HT-29 (cell line): ENCODE results near the gene ANKS1B. TPM values are rescaled to one million over a fixed set of nuclear protein-coding genes. Genes with fewer than 3 reads are reported as not detected.
"Not testable (repeated sequence)": the region's sequence is repeated elsewhere in the genome, so short reads cannot be mapped to it uniquely, and the experiment has no call there.

Source experiments
- DNase-seq: peaks from one replicate; pipeline ENCODE4 v3.0.0-alpha.2; 2015; ENCODE audit warnings: low spot score
- total RNA-seq: library from RNA; depleted of rRNA; stranded (reverse); fragments of >200 nt; shearing (Covaris generic); gene quantifications from 2 replicates; pipeline ENCODE4 v1.2.3, GENCODE V29; 2014

Gene ANKS1B
- total RNA-seq, 1 experiment from 2014 or later = not detected

GRCh38 chr12:99875081-99875480, 109.7 kb downstream of the ANKS1B start:
- no peak for DNase-seq

GRCh38 chr12:99870085-99870484, 114.7 kb downstream of the ANKS1B start:
- no peak for DNase-seq

GRCh38 chr12:99861731-99862130, 123.0 kb downstream of the ANKS1B start:
- DNase-seq = no peak

- DNase-seq = no peak
Measured at GRCh38 chr12:99859126-99859525, 125.6 kb downstream of the ANKS1B start.

- no peak for DNase-seq
Measured at GRCh38 chr12:99852666-99853065, 132.1 kb downstream of the ANKS1B start.

GRCh38 chr12:99847936-99848335, 136.8 kb downstream of the ANKS1B start:
- no peak for DNase-seq

GRCh38 chr12:99834710-99835109, 150.0 kb downstream of the ANKS1B start:
- no peak for DNase-seq

GRCh38 chr12:99833397-99833796, 151.3 kb downstream of the ANKS1B start:
- DNase-seq = no peak

GRCh38 chr12:99824900-99825542, 159.7 kb downstream of the ANKS1B start:
- DNase-seq = no peak

GRCh38 chr12:99822273-99822672, 162.5 kb downstream of the ANKS1B start:
- DNase-seq = no peak

GRCh38 chr12:99810718-99811593, 173.8 kb downstream of the ANKS1B start:
- peak; percentile 64 for DNase-seq

- no peak for DNase-seq
Measured at GRCh38 chr12:99809909-99810308, 174.8 kb downstream of the ANKS1B start.

- no peak for DNase-seq
Measured at GRCh38 chr12:99806304-99806703, 178.4 kb downstream of the ANKS1B start.

GRCh38 chr12:99804715-99805114, 180.0 kb downstream of the ANKS1B start:
- no peak for DNase-seq

GRCh38 chr12:99800605-99801004, 184.1 kb downstream of the ANKS1B start:
- DNase-seq = no peak

GRCh38 chr12:99797931-99798330, 186.8 kb downstream of the ANKS1B start:
- not testable (repeated sequence) for DNase-seq

- DNase-seq = no peak
Measured at GRCh38 chr12:99783421-99783820, 201.3 kb downstream of the ANKS1B start.

GRCh38 chr12:99772274-99772673, 212.5 kb downstream of the ANKS1B start:
- DNase-seq = no peak

- DNase-seq = no peak
Measured at GRCh38 chr12:99771659-99772058, 213.1 kb downstream of the ANKS1B start.

GRCh38 chr12:99769396-99769980, 215.2 kb downstream of the ANKS1B start:
- no peak for DNase-seq

GRCh38 chr12:99768758-99769157, 216.0 kb downstream of the ANKS1B start:
- no peak for DNase-seq

- DNase-seq = peak; percentile 33
Measured at GRCh38 chr12:99767809-99768208, 216.9 kb downstream of the ANKS1B start.

GRCh38 chr12:99766408-99766807, 218.3 kb downstream of the ANKS1B start:
- DNase-seq = no peak
